AG04449 (cell line): ENCODE results near the gene ITGB7.

Experiments used
- CTCF ChIA-PET: fragments of 350-600 bp; formaldehyde crosslinking; extraction: SDS; loops from one replicate; lab custom pipeline; 2021; ENCODE audit warnings: antibody characterized with exemption; lab: Yijun Ruan, JAX
- POLR2A ChIA-PET: fragments of 400-600, 350-600 bp; formaldehyde crosslinking; extraction: SDS; loops from one replicate; lab custom pipeline; 2020; ENCODE audit warnings: antibody characterized with exemption, inconsistent platforms; lab: Yijun Ruan, JAX
- DNase-seq: peaks from one replicate; pipeline ENCODE4 v3.0.0-alpha.2; 2010; ENCODE audit warnings: low read depth, low spot score
- H3K4me3 ChIP-seq: 2 replicates; pipeline ENCODE4 v1.5.1; 2011; ENCODE audit warnings: low read depth, mild to moderate bottlenecking, control low read depth, low read length
- CTCF ChIP-seq: IDR thresholded peaks from one replicate; pipeline ENCODE4 v1.5.1; 2011; ENCODE audit warnings: mild to moderate bottlenecking, moderate library complexity, low read length, control low read depth, inconsistent platforms; ENCODE audit not compliant: insufficient read depth; ENCODE audit errors: missing control alignments

The ITGB7 gene

GRCh38 chr12:53195516-53196420 is 11.3 kb downstream of the ITGB7 start:
- no peak overlapping the region for H3K4me3 ChIP-seq
- CTCF ChIA-PET = interaction anchor here (0.6 to 5.5 kb wide), 16 partner anchors 8 to 148 kb away, joined by 3 to 80 read pairs (median 5); partner anchors contain the start of genes CSAD and ITGB7
- TF ChIP-seq CTCF = no peak
- POLR2A ChIA-PET = no interaction called here
- no peak for DNase-seq

GRCh38 chr12:53194973-53195372 is 12.1 kb downstream of the ITGB7 start:
- no peak overlapping the region for H3K4me3 ChIP-seq
- ChIA-PET CTCF (interaction anchor here (0.6 to 5.5 kb wide), 12 partner anchors 9 to 141 kb away, joined by 3 to 80 read pairs (median 6); partner anchors contain the start of genes CSAD and ITGB7), POLR2A (no interaction called here)
- no peak for DNase-seq
- no peak for TF ChIP-seq CTCF

- no peak for TF ChIP-seq CTCF
- no peak for DNase-seq
- no peak overlapping the region for H3K4me3 ChIP-seq
- ChIA-PET CTCF (interaction anchor here (1.0 to 9.6 kb wide), 15 partner anchors 9 to 128 kb away, joined by 3 to 108 read pairs (median 7); partner anchors contain the start of genes CSAD and ITGB7), POLR2A (no interaction called here)
These were observed 12.9 kb downstream of the ITGB7 start for GRCh38 chr12:53193985-53194716.

GRCh38 chr12:53193040-53193439 is 14.0 kb downstream of the ITGB7 start:
- ChIA-PET CTCF (interaction anchor here (1.0 to 9.6 kb wide), 6 partner anchors 11 to 126 kb away, joined by 3 to 108 read pairs (median 8); partner anchors contain the start of gene CSAD), POLR2A (interaction anchor here (0.5 kb wide), 1 partner anchor 130 kb away, joined by 3 read pairs; no protein-coding TSS in a partner anchor)
- no peak overlapping the region for H3K4me3 ChIP-seq
- DNase-seq = no peak
- no peak for TF ChIP-seq CTCF

GRCh38 chr12:53192531-53193021 is 14.5 kb downstream of the ITGB7 start:
- no peak for DNase-seq
- POLR2A ChIA-PET = no interaction called here
- TF ChIP-seq CTCF = no peak
- CTCF ChIA-PET = interaction anchor here (1.0 to 9.6 kb wide), 6 partner anchors 11 to 126 kb away, joined by 3 to 108 read pairs (median 8); partner anchors contain the start of gene CSAD
- no peak overlapping the region for H3K4me3 ChIP-seq
